GM19025 (cell line): ENCODE data around the gene TBC1D2.
"Not testable (repeated sequence)": the region's sequence is repeated elsewhere in the genome, so short reads cannot be mapped to it uniquely, and the experiment has no call there.

Source experiments
- ATAC-seq: cut with Tn5 transposase; IDR thresholded peaks from one replicate; pipeline ENCODE4 v1.9.1; 2021; ENCODE audit warnings: mild to moderate bottlenecking, low read depth, moderate library complexity; ENCODE audit not compliant: unreplicated experiment

Gene TBC1D2

DNA sequence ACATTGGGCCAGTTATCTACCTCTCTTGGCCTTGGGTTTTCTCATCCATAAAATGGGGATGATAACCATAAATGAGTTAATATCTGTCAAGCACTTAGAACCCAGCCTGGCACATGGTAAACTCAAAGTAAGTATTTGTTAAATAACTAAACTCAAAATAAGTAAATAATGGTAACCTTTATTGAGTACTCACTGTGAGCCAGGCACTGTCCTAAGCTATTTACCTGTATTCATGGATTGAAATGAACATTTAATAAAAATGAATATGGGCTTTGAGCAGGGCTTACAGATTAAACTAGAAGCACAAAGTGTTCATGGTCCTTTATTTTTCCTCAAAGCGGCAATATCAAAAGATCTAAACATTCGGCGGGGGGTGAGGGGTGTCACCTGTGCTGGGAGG is 79.7 kb downstream of the TBC1D2 start:
- no peak for ATAC-seq

DNA sequence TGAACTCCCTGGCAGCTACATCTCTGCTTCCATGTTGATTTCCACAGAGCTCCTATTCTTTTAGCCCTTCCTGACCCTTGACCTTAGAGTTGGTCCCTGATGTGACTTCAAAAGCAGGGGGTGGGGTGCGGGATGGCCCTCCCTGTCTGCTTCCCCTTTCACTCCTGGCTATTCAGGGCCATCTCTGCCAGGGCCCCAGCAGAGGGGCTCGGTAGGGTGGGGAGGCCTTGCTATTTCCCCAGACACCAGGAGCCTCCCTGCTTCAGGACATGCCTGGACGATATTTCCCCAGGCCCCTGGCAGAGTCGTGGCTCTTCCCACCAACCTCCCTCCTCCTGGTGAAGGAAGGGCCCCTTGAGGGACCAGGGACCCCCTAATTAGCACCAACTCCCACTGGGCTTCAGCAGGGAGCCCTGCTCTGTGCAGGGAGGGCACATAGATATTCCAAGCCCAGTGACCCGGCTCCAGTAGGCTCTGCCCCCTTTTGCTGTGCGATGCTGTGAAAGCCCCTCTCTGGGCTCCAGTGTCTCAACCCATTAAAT is 80.3 kb downstream of the TBC1D2 start:
- no peak for ATAC-seq

DNA sequence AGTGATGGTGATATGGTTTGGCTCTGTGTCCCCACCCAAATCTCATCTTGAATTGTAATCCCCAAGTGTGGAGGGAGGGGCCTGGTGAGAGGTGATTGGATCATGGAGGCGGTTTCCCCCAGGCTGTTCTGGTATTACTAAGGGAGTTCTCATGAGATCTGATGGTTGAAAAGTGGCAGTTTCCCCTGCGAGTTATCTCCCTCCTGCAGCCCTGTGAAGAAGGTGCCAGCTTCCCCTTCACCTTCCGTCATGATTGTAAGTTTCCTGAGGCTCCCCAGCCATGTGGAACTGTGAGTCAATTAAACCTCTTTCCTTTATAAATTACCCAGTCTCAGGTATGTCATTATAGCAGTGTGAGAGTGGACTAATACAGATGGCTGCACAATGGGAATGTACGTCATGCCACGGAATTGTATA is 80.9 kb downstream of the TBC1D2 start:
- ATAC-seq = not testable (repeated sequence)

DNA sequence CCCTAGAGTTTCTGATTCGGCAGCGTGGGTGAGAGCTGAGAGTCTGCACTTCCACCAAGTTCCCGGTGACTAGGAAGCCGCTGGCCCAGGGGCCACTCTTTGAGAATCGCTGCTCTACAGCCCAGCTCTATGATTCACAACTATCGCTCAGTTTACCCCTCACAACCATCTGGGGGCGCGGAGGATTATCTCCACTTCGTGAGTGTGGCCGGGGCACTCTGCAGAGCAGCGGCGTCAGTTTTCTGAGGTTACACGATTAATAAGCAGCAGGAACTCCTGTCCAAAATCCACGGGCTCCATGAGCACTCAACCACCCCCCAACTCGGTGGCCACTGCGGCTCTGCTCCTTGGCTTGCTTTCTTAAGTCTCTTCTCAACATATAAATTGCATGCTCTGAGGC is 82.3 kb downstream of the TBC1D2 start:
- no peak for ATAC-seq

DNA sequence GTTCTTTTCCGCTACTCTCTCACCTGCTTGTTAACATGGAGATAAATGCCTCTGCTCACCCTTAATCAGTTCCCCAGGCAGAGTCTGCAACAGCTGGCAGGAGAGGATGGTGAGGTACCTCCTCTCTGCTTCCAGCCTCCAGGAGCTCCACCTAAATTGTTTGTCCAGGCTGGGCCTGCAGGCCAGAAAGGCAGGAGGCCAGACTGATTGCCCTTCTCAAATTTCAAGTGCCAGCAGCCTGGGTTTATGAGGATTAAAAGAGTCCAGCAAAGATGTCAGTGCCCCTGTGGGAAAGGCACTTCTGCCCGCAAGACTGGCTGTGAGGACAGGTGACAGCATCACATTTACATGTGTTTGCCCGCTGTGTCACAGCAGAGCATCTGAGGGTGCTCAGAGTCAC is 82.8 kb downstream of the TBC1D2 start:
- ATAC-seq = no peak

DNA sequence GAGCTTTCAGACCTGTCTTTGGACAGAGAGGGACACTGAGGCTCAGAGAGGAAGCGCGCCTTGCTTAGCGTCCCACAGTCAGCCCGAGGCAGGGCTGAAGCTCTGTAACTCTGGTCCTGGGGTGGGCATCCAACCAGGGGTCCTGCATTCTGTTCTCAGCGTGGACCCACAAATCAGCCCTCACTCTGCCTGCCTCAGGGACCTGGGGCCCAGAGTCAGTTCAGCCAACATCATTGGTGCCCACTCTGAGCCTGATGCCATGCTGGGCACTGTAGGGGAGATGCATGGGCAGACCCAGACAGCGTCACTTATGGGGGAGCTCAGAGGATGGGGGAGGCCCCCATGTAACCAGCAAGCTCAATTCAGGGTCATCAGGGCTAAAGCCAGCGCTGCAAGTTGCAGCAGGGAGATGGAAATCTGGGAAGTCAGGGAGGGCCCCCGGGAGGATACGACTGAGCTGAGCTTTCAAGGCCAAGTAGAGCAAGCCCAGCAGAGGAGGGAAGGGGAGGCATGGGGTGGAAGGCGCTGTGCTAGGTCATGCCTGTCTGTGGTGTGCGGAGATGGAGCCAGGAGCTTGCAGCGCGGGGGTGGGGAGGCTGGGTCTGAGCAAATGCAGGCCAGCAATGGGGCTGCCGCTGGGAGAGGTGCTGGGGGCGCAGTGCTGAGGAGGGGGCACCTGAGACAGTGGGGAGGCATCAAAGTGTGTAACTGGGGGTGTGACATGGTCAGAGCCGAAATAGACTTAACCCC is 84.1 kb downstream of the TBC1D2 start:
- ATAC-seq = no peak

DNA sequence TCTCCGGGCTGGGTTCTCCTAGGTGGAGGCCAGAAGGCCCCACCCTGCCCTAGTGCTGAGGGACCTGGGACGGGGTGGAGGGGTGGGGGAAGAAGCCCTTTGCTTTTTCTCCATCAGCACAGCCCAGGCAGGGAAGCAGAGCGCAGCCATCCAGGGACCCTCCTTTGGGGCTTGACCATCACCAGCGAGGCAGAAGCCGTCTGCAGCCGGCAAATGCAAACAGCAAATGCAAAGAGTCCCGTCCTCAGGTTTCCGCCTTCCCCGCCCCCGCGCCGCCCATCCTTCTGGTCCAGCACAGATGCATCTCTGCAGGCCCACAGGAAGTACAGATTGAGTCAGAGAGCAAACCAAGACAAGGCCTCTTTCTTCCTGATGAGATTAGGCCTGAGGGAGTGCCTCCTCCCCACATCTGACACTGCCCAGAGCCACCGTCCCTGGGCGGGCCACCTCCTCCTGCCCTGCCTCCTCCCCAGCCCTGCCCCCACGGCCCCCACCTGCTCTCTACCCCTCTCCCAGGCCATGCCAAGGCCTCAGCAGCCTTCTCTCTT is 86.4 kb downstream of the TBC1D2 start:
- peak; percentile 99 for ATAC-seq

DNA sequence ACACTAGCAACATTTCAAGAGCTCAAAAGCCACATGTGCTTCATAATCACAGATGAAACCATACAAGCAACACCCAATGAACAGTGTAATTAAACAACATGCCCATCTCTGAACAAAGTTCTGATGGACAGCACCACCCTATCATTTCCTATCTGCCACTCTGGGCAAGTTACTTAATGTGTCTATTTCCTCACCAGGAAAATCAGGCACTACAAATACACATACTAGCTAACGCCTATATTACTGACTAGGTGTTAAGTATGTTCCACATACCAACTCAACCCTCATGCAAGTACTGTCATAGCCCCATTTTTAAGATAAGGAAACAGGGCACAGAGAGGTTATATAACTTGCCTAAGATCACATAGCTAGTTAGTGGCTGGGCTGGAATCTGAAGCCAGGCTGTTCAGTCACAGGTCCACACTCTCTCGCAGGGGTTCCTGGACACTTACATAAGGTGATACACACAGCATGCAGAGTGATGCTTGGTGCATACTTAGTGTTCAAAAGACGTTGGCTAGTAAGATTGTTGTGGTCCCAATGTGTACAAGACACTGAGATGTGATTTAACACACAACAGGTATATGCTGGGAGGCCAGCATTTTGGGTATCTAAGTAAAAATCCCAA is 87.2 kb downstream of the TBC1D2 start:
- ATAC-seq = no peak

DNA sequence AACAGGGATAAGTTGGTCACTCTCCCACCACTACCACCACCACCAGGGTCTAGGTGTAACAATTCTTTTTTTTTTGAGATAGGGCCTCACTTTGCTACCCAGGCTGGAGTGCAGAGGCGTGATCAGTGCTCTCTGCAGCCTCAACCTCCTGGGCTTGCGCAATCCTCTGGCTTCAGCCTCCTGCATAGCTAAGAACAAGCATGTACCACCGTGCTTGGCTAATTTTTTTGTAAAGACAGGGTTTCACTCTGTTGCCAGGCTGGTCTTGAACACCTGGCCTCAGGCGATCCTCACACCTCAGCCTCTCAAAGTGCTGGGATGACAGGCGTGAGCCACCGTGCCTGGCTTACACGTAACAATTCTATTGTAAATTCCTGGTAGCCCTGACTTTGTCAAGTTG is 90.5 kb downstream of the TBC1D2 start:
- ATAC-seq = no peak

DNA sequence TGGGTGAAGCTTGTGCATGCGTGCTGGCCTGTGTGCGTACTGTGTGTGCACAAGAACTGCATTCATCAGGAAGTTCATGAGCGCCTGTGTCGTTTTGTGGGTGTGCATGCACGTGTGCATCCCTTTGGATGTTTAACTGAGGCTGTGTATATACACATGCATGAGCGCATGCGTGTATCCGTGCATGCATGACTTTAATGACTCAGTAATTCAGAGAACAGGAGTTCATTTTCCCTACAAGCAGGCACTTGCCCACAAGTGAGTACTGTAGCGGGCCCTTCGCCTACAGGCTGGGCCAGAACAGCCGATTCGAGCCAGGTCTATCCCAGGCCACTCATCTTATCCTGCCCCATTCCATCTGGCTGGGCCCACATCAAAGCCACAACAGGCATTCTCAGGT is 92.8 kb downstream of the TBC1D2 start:
- ATAC-seq = no peak

DNA sequence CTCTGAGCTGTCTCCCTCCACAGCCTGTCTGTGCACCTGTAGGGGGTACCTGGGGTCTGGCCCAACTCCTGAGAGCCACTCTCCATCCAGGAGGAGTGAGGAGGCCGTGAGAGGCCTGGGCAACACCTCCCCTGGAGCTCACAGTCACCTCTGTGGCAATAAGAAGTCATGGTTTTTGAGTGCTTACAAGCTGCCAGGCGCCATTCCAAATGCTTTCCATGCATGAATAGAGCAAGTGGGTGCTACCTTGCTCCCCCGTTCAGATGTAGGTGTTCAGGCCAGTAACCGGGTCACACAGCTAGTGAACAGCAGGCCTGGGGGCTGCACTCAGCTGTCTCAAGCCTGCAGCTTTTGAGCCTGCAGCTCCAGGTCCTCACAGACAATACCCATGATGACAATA is 93.6 kb downstream of the TBC1D2 start:
- no peak for ATAC-seq

DNA sequence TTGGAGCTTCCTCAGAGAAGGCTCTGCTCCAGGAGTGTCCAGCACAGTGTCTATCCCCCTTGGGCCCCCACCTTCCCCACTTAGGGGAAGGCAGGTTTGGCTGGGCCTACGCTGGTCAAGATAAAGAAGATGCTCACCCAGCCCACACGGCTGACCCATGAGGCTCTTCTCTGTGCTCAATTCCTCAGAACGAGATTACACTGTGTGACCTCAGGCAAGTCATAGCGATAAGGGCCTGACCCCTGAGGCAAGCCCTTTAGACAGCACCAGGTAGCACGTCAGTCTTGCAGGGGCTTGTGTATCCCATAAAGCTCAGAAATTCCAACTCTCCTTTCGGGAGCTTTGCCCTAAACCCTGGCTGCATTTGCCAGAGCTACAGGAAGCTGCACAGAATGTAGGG is 95.7 kb downstream of the TBC1D2 start:
- no peak for ATAC-seq

DNA sequence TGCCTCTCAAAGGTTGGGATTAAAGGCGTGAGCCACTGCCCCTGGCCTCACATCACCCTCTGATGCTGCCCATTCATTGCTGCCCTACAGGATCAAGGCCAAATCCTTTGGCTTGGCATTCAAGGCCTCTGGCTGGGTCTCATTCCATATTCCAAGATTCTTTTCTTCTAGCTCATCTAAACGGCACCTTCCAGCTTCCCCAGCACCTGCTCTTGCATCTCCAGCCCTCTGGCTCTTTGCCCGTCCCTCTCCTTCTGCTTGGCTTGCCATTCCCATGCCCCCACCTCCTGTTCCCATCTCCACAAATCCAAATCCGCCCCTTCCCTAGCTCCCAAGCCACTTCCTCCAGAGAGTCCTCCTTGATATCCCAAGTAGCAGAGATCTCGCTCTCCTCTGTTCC is 96.1 kb downstream of the TBC1D2 start:
- ATAC-seq = no peak

DNA sequence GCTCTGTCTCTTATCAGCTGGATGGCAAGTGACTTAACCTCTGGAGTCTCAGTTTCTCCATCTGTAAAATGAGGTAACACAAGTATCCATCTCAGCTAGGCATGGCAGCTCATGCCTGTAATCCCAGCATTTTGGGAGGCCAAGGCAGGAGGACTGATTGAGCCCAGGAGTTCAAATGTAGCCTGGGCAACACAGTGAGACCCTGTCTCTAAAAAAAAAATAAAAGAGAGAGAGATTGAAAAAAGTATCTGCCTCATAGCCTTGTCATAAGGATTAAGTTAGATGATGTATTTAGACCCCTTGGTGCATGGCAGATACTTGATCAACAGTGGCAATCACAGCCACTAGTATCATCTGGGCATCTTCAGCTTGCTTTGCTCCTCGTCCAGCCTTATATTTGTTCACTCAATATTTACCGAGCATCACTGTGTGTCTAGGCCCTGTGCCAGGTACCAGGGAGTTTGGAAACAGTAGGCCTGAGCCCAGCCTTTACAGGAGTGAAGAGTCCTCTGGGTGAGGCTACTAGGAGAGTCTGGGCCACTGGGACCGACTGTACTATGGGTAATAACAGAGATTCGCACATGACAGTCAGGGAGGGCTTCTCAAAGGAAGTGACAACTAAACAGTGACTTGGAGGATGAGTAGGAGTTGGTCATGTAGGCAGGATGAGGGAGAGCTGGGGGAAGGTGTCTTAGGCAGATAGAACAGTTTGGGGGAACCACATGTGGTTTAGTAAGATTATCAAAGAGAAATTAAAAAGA is 97.2 kb downstream of the TBC1D2 start:
- no peak for ATAC-seq

DNA sequence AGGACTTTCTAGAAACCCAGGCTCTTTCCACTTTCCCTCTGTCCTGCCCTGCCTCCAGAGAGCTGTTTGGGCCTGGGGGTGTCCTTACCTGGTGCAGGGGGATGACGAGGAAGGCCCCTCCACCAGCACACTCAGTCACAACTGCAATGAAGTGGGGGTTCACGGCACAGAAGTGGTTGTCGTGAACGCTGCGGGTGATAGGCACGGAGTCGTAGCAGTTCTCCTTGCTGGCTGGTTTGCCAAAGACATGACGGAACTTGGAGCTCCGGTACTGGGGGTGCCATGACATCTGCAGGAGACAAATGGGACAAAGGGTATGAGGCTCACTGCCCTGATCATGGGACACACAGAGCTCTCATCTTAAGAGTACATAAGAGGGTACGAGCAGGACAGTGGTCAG is 98.1 kb downstream of the TBC1D2 start:
- ATAC-seq = no peak

DNA sequence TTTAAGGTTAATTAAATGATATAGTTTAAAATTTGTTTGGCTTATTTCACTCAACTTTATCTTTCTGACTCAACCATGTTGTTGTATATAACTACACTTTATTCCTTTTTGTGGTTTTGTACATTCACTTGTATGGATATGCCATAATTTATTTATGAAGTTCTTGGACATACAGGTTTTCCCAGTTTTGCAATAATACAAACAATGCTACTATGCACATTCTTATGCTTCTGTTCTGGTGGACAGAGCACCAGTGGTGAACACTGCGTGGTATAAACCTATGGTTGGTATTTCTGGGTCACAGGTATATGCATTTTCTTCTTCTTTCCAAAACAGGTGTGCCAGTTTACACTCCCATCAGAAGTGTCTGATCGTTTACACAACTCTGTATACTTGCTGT is 100.8 kb downstream of the TBC1D2 start:
- no peak for ATAC-seq

DNA sequence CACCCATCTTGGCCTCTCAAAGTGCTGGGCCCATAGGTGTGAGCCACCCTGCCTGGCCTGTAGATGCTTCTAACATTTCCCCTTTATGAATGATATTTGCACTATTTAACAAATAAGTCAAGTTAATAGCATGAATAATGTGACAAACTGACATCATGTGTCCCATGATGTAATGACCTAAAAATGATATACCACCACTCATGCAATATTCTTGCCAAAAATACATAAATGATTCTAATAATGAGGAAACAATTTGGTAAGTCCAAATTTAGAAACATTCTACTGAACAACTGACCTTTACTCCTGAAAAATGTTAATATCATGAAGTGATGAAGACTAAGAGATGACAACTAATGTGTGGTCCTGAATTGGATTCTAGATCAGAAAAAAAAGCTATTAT is 102.9 kb downstream of the TBC1D2 start:
- ATAC-seq = no peak

DNA sequence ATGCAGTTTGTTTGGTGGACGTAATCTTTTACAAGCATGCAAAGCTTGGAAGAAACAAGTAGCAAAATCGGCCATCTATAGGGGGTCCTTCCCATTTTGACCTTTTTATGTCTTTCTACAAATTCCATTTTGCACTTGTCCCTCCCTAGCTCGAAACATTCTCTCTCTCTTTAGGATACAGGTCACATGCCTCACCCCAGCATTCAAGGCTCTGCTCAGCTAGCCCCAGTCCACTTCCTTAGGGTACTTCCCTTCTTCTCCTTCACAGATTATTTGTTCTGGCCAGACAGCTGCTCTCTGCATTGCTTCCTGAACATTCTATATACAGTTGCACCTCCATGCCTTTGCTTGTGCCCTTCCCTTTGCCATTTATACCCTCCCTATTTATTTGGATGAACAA is 104.7 kb downstream of the TBC1D2 start:
- ATAC-seq = no peak

DNA sequence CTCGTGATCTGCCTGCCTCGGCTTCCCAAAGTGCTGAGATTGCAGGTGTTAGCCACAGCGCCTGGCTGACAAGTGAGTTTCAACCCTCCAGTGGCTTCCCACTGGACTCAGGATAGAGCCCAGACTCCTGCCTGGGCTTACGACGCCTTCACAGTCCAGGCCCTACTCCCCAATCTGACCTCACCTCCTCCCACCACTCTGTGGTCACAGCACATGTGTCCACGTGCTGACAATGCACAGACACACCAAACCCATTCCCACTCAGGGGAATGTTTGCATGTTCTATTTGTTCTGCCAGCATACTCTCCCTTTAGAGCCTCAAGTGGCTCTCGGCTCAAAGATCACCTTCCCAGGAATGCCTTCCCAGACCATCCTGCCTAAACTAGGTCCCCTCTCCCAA is 105.3 kb downstream of the TBC1D2 start:
- no peak for ATAC-seq

DNA sequence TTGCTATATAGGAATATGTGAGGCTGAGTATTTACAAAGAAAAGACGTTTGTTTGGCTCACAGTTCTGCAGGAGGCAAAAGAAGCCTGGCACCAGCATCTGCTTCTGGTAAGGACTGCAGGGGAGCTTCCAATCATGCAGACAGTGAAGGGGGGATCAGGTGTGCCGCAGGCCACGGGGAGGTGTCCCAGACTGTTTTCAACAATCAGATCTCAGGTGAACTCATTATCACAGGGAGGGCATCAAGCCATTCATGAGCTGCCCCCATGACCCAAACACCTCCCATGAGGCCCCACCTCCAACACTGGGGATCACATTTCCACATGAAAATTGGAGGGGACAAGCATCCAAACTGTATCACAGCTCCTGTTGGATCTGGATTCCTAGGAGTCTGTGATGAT is 106.0 kb downstream of the TBC1D2 start:
- no peak for ATAC-seq
